CD4-positive, alpha-beta T cell treated with Interleukin-17A for 1 hour (primary cell): ENCODE data around the gene NGLY1.

Experiments used
- DNase-seq: peaks from one replicate; pipeline ENCODE4 v3.0.0-alpha.2; 2020

Gene NGLY1

DNA sequence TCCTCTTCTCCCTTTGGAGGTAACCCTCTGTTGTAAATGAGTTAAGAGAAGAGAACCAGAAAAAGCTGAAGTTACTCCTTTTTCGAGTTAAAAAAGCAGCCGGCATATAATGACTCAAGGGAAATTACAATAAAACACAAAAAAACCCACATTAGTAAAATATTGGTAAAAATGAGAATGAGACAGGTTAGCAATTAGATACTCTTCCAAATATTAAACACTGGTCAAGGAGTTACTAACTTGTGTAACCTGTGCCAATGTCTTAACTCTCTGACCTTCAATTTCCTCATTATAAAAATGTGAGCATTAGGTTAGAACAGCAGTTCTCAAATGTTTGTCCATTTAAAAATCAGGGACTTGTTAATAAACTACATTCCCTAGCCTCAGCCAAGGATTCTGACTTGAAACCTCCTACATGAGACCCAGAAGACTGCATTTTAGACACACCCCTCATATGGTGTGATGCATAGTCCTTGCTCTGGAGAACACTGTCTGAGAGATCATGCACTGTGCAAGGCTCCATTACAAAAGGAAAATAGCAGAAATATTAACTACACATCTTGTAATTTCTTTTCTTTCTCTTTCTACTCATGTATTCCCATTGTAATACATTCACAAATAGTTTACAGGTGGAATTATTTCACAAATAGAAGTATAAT is 75.8 kb downstream of the NGLY1 start:
- no peak for DNase-seq

DNA sequence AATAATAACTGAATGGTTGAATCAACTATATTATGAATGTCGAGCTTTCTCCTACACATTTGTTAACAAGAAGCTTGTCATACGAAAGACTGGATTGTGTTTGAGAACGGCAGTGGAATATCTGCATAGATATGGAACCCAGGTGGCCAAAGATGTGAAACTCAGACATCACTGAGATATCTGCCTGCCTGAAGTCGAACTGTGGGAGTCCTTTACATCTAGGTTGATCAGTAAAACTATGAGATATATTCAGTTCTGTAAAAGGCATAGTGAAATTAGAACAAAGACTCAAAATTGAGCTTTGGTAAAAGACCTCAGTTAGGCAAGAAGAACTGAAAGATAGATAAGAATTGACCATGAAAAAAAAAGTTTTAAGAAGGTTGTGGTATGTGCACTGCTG is 77.0 kb downstream of the NGLY1 start:
- DNase-seq, result no peak

DNA sequence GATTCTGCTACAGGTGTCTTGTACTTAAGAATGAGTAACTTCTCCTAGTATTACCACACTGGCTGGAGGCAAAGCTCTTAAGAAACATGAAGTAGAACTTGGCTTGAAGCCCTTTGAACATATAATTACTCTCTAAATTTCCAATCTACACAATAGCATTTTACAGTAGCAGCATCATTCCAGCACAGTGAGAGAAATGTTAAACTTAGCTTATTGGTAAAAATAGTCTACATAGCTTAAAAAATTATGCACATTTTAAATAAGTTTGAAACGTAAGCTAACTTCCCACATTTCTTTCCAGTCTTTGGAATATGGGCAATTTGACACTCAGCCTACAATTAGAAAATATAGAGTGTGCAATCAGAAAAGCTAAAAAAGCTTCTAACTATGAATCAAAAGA is 85.7 kb downstream of the NGLY1 start:
- DNase-seq, result no peak

DNA sequence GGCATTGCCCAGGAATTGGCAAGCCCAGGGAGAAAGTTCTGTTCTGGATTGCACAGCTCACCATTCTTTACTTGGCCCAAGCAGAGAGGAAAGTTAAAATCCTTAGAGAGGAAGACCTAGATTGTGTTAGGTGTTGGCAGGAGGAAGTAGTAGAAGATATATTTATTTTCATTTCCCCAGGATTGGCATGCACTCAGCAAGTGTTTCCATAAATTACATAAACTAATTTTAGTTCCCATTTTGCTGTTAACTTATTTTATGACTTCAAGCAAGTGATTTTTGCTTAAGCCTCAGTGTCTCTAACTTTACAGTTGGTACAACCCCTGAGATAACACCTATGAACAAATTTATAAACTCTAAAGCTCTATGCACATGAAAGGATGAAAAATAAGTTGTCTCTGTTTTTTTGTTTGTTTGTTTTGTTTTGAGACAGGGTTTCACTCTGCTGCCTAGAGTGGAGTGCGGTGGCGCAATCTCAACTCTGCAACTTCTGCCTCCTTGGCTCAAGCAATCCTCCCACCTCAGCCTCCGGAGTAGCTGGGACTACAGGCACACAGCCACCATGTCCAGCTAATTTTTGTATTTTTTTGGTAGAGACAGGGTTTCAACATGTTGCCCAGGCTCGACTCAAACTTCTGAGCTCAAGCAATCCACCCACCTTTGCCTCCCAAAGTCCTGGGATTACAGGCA is 87.4 kb downstream of the NGLY1 start:
- no peak for DNase-seq

DNA sequence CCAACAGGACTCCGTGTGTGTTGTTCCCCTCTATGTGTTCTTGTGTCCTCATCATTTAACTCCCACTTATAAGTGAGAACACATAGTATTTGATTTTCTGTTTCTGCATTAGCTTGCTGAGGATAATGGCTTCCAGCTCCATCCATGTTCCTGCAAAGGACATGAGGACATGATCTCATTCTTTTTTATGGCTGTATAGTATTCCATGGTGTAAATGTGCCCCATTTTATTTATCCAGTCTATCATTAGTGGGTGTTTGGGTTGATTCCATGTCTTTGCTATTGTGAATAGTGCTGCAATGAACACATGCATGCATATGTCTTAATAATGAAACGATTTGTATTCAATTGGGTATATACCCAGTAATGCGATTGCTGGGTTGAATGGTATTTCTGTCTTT is 90.0 kb downstream of the NGLY1 start:
- no peak for DNase-seq

DNA sequence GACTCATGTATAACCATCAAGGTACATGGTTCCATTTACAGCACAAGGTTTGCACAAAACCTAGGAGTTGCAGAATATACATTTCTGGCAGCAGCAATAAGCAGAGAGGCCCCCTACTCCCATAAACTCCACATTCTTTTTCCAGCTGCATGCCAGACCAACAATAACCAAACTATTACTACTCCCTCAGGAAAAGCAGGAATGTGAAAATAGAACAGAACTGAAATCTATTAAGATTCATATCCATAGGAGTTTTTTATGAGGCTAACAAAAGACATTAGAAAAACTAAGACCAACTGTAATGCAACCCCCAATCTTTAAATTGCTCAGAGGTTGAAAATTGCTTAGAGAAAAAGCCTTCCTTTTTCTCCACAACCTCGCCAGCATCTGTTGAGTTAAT is 90.9 kb downstream of the NGLY1 start:
- DNase-seq, result no peak

DNA sequence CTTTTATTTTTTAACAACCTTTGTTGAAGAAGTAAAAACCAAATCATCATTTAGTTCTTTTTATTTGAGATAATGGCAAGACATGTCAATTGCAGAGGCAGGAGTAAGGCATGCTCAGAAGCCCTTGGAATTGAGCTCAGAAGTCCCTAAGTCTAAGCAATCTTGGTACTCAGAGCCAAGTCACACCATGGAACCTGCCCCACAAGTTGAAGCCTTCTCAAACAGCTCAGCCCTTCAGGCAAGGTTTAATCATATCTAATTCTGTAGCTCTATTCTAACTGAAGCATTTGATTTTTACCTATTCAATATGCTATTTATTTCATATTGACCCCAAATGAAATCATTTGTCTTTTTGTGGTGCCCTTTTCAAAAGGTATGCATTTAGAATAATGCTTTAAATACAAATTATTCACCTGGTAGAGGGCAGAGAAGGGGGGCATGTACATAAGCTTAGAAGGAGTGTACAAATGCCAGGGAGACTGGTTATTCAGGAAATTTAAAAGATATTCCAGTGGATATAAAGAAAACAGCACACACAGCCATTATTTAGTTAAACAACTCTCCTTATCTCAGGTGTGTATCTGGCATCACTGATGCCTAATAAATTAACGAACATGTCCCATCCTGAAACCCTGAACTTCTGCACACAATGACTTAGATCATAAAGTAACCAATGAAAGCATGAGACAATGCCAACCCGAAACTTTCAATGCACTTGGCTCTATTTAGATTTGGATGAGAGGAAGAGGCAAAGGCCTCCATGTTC is 92.3 kb downstream of the NGLY1 start:
- DNase-seq, result no peak

DNA sequence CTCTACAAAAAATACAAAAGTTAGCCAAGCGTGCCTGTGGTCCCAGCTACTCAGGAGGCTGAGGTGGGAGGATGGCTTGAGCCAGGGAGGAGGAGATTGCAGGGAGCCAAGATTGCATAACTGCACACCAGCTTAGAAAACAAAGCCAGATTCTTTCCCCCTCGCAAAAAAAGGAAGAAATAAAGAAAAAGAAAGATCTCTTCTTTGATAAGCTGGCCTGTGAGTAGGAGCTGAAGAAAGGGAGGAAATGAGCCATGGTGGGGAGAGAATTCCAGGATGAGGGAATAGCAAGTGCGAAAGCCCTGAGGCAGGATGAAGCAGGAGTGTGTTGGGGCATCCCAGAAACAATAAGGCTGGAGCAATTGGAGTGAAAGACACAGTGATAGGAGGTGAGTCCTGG is 94.0 kb downstream of the NGLY1 start:
- DNase-seq, result no peak

DNA sequence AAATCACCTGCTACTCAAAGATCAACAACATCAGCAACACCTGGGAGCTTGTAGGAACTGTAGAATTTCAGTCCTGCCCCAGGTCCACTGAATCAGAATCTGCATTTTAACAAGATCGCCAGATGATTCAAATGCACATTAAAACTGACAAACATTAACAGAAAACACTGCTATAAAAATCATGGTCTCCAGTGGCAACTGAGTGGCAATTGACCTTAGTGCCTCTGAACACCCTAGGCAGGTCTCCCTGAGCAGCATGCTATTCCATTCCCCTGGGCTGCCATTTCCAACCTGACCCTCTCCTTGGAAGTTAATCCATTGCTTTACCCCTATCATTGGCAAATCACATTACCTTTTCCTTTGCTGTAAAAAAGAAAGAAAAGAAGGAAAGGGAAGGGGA is 95.5 kb downstream of the NGLY1 start:
- DNase-seq, result no peak

DNA sequence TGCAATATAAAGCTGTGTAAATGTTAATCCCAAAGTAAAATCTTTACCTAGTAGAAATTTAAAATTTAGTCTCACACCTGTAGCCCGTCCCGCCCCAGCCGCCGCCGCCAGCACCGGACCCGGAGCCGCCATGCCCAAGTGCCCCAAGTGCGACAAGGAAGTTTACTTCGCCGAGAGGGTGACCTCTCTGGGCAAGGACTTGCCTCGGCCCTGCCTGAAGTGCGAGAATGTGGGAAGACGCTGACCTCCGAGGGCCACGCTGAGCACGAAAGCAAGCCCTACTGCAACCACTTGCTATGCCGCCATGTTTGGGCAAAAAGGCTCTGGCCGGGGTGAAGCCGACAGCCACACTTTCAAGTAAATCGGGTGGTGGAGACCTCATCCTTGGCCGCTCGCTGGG is 96.5 kb downstream of the NGLY1 start:
- DNase-seq, result no peak

DNA sequence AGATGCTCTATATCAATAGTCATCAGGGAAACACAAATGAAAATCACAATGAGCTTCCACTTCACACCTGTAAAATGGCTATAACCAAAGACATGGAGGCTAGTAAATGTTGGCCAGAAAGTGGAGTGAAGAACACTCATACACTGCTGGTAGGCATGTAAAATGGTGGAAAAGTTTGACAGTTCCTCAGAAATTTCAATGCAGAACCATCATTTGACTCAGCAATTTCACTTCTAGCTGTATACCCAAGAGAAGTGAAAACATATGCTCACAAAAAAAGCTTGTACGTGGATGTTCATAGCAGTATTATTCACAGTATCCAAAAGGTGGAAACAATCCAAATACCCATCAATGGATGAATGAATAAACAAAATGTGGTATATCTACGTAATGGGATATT is 99.4 kb downstream of the NGLY1 start:
- DNase-seq, result no peak

DNA sequence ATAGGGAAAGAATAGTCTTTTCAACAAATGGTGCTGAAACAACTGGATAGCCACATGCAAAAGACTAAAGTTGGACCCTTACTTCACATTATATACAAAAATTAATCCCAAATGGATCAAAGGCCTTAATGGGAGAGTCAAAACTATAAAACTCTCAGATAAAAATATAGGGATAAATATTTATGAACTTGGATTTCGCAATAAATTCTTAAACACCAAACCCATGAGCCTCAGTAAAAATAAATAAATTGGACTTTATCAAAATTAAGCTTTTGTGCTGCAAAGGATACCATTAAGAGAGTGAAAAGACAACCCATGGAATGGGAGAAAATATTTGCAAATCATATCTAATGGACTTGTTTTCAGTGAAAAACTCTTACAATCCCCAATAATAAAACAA is 99.8 kb downstream of the NGLY1 start:
- DNase-seq, result no peak

DNA sequence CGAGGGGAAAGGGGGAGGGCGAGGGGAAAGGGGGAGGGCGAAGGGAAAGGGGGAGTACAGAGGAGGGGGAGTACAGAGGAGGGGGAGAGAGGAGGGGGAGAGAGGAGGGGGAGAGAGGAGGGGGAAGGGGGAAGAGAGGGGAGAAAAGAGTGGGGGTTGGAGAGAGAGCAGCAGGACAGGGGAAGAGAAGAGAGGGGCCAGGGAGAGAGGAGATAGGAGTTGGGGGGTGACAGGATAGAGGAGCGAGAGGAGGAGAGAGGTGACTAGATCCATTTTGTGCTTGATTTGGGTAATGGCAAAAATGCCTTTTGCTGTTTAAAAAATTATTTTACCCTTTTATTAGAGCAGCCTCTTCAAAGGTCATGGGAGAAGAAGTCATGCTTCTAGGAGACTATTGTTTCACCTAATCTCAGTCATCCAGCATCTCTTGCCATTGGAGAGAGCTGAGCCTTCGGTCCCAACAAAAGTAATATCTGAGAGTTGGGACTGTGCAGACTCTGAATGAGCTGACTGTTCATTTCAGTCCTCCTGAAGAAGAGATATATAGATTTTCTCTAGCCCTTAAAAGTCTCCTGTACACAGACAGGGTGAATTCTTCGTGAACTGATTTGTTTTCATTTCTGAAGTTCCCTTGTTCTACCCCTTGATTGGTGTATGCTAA is 103.5 kb downstream of the NGLY1 start:
- no peak for DNase-seq

DNA sequence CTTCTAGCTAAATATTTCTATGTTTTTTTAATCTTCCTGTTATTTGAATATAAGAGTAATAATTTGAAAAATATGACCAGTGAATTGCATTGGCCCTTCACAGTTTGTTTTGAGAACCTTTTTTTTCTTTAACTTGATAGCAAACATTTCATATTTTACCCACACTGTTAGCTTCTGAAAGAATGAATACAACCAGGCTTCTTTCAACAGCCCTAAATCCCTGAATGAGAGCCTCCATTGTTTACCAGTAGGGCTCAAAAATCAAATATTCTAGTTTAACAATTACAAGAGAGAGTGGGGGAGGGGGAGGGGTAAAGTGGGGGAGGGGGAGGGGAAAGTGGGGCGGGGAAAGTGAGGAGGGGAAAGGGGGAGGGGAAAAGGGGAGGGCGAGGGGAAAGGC is 104.1 kb downstream of the NGLY1 start:
- no peak for DNase-seq

DNA sequence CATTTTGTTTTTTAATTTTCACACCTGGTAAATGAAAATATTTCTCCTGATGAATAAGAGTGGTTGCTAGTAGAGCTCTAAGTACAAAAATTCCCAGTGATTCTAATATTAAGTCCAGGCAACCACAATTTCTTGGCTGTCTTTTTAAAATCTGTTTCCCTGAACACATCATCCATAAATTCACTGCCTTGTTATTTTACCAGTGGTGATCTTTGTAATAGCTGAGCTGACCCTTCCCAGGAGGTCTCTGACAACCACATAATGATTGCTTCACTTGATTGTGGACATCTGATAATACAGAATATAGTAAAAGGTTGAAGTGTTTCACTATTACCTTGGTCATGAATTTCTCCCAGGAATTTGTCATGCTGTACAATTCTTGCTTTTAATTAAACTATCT is 104.7 kb downstream of the NGLY1 start:
- DNase-seq, result no peak

DNA sequence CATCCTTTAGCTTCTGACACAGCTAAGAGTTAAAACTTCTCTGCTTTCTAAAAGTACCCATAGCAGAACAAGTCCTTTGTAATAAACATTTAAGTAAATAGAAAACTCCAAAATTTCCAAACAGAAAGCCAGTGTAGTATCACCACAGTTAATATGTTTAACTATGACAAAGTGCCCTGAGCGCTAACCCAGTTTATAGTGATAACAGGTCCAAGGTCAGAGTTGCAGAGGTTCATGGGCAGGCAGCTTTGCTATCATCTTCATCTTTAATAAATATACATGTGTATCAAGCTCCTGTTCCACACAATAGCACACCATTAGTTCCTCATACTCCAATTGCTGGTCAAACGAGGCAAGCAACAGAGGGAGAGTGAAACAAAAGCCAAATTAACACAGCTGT is 106.1 kb downstream of the NGLY1 start:
- no peak for DNase-seq

DNA sequence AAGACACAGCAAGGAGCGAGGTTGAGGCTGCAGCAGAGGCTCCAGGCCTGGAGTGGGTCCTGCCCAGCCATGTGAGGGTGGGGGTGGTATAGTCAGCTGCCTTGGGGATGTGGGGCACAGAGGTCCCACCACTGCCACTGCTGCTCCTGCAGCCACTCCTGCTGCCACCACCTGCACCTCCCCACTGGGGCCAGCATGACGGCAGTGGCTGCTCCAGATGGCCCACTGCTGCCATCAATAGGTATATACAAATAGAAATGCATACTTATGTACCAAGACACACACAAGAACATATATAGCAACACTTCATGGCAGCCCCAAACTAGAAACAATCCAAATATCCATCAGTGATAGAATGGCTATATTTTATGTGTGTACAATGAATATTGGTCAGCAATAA is 108.6 kb downstream of the NGLY1 start:
- DNase-seq, result no peak

DNA sequence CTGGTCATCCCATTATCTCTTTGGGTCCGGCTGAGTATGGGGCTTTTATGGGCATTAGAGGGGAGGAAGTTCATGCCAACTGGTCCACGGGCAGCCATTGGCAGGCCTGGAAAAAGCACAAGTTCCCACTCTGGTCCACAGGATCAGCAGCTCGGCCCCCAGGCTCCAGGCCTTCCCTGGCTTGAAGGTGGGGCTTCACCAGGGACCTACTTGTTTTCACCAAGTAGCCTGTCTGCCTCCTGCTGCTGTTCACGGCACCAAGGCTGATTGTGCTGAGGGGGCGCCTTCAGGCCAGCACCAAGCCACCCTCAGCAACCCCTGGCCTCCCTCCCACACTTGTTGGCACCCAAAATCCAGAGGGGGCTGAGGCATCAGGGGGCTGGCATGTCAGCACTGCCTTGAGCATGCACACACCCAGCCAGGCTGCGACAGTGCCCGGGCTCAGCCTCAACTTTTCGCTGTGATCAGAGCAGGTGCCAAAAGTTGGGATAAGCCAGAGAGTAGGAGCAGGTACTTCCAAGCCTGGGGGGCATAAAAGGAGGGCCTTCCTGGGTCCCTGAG is 109.4 kb downstream of the NGLY1 start:
- DNase-seq, result no peak
